ENCODE data around the gene GSG1L.

DNA sequence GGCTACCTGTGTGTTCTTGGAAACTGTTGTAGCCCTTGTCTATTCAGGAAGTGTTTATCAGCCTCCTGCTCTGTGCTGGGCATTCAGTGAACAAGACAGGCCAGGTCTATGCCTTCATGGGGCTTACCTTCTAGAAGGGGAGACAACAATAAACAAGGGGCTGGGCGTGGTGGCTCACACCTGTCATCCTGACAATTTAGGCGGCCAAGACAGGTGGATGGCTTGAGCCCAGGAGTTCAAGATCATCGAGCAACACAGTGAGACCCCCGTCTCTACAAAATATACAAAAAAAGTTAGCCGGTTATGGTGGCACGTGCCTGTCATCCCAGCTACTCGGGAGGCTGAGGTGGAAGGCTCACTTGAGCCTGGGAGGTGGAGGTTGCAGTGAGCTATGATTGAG lies 5.5 kb upstream of the GSG1L start:
- TF ChIP-seq PYGO2 (tag; IDR thresholded peaks at IDR 0.05) (no peak), CTCF (IDR thresholded peaks at IDR 0.05 in 2 of 3, conservative IDR thresholded peaks at IDR 0.05 in 1 of 3; ENCODE audit: insufficient read depth in 2 of 3, low read depth in 1 of 3, low read length in 3 of 3) (no peak), ZNF717 (CRISPR knock-in tag; IDR thresholded peaks at IDR 0.05) (no peak), POLR2AphosphoS5 (IDR thresholded peaks at IDR 0.05; ENCODE audit: control insufficient read depth, insufficient read depth, low read depth, low read length) (no peak)
- TF ChIP-seq, protein P1, sequence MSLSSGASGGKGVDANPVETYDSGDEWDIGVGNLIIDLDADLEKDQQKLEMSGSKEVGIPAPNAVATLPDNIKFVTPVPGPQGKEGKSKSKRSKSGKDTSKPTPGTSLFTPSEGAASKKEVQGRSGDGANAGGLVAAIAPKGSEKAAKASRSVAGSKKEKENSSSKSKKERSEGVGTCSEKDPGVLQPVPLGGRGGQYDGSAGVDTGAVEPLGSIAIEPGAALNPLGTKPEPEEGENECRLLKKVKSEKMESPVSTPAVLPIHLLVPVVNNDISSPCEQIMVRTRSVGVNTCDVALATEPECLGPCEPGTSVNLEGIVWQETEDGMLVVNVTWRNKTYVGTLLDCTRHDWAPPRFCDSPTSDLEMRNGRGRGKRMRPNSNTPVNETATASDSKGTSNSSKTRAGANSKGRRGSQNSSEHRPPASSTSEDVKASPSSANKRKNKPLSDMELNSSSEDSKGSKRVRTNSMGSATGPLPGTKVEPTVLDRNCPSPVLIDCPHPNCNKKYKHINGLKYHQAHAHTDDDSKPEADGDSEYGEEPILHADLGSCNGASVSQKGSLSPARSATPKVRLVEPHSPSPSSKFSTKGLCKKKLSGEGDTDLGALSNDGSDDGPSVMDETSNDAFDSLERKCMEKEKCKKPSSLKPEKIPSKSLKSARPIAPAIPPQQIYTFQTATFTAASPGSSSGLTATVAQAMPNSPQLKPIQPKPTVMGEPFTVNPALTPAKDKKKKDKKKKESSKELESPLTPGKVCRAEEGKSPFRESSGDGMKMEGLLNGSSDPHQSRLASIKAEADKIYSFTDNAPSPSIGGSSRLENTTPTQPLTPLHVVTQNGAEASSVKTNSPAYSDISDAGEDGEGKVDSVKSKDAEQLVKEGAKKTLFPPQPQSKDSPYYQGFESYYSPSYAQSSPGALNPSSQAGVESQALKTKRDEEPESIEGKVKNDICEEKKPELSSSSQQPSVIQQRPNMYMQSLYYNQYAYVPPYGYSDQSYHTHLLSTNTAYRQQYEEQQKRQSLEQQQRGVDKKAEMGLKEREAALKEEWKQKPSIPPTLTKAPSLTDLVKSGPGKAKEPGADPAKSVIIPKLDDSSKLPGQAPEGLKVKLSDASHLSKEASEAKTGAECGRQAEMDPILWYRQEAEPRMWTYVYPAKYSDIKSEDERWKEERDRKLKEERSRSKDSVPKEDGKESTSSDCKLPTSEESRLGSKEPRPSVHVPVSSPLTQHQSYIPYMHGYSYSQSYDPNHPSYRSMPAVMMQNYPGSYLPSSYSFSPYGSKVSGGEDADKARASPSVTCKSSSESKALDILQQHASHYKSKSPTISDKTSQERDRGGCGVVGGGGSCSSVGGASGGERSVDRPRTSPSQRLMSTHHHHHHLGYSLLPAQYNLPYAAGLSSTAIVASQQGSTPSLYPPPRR (CRISPR knock-in tag; IDR thresholded peaks at IDR 0.05; ENCODE audit: borderline replicate concordance), result no peak

Measured in K562 (cell line).